RWPE1 (cell line): ENCODE data around the gene RNF14.

ENCODE experiments used
- CTCF ChIA-PET: fragments of 350-600 bp; sonication (Branson Sonifier 250); formaldehyde crosslinking; extraction: SDS; loops from one replicate; lab custom pipeline; 2021; lab: Yijun Ruan, JAX
- POLR2A ChIA-PET: fragments of 400-600 bp; formaldehyde crosslinking; extraction: SDS; loops from one replicate; lab custom pipeline; 2020; ENCODE audit warnings: antibody characterized with exemption; ENCODE audit not compliant: low non-redundant PET; lab: Yijun Ruan, JAX
- DNase-seq: peaks from one replicate; pipeline ENCODE4 v3.0.0; 2012; ENCODE audit warnings: low spot score
- H3K27ac ChIP-seq: fragments of 450-650 bp; 2 replicates; pipeline ENCODE4 v1.5.1; 2017
- CTCF ChIP-seq: fragments of 450-650 bp; conservative IDR thresholded peaks from 2 replicates; pipeline ENCODE4 v1.5.1; 2017; ENCODE audit warnings: low read depth, mild to moderate bottlenecking

RNF14 gene

GRCh38 chr5:142000704-142001484 lies 32.0 kb downstream of the RNF14 start:
- no peak for TF ChIP-seq CTCF
- DNase-seq: no peak
- ChIA-PET CTCF (interaction anchor here (0.9 to 1.2 kb wide), 3 partner anchors 11 to 309 kb away, joined by 3 to 6 read pairs (median 3); partner anchors contain the start of gene GNPDA1), POLR2A (interaction anchor here (0.6 kb wide), 1 partner anchor 31 kb away, joined by 6 read pairs; no protein-coding TSS in a partner anchor)
- peak overlapping the region; percentile 37 for H3K27ac ChIP-seq

- no peak for DNase-seq
- ChIA-PET POLR2A (no interaction called here), CTCF (interaction anchor here (0.7 kb wide), 1 partner anchor 359 kb away, joined by 3 read pairs; no protein-coding TSS in a partner anchor)
- no peak overlapping the region for H3K27ac ChIP-seq
- no peak for TF ChIP-seq CTCF
Observed at GRCh38 chr5:142003266-142003800, 34.4 kb downstream of the RNF14 start.

- ChIA-PET CTCF (interaction anchor here (0.6 to 1.9 kb wide), 3 partner anchors 9 to 94 kb away, joined by 3 to 8 read pairs (median 7); no protein-coding TSS in a partner anchor), POLR2A (interaction anchor here (0.5 kb wide), 1 partner anchor 119 kb away, joined by 6 read pairs; no protein-coding TSS in a partner anchor)
- TF ChIP-seq CTCF: no peak
- DNase-seq: no peak
- H3K27ac ChIP-seq: no peak overlapping the region
Observed at GRCh38 chr5:142006363-142007236, 37.7 kb downstream of the RNF14 start.

GRCh38 chr5:142007237-142007544 lies 38.3 kb downstream of the RNF14 start:
- CTCF ChIA-PET: interaction anchor here (0.6 kb wide), 1 partner anchor 20 kb away, joined by 7 read pairs; no protein-coding TSS in a partner anchor
- no peak overlapping the region for H3K27ac ChIP-seq
- POLR2A ChIA-PET: interaction anchor here (0.5 kb wide), 1 partner anchor 119 kb away, joined by 6 read pairs; no protein-coding TSS in a partner anchor
- TF ChIP-seq CTCF: no peak
- DNase-seq: no peak

- POLR2A ChIA-PET: no interaction called here
- H3K27ac ChIP-seq: no peak overlapping the region
- DNase-seq: no peak
- CTCF ChIA-PET: no interaction called here
- TF ChIP-seq CTCF: no peak
Observed at GRCh38 chr5:142008813-142009212, 39.9 kb downstream of the RNF14 start.

- ChIA-PET CTCF (no interaction called here), POLR2A (interaction anchor here (0.6 kb wide), 1 partner anchor 111 kb away, joined by 4 read pairs; no protein-coding TSS in a partner anchor)
- no peak overlapping the region for H3K27ac ChIP-seq
- DNase-seq: no peak
- TF ChIP-seq CTCF: no peak
Observed at GRCh38 chr5:142009886-142010285, 41.0 kb downstream of the RNF14 start.
